ENCODE data around the gene DNPEP. TPM values are rescaled to one million over a fixed set of nuclear protein-coding genes. Genes with fewer than 3 reads are reported as not detected.

DNPEP gene
- total RNA-seq, 4 donors from 2014 or later = 35.2 to 88.1 (median 52.6) TPM

DNA sequence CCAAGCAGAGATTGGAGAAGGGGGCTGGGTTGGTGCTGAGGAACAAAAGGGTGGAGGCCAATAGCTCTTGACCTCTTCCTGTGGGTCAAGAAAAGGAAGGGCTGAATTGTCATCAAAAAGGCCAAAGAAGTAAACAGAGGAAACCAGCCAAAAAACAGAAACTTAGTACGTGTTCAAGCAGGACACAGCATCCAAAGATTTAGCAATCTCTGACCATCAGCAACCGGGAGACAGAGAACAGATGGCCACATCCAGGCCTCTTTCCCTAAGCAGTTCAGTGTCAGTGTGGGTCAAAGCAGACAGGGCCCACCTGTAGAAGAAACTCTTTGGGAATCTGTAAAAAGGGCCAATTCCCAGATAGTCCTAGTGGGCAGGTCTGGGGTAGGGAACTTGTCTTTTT, 2.9 kb downstream of the DNPEP start:
- 51 to 61% methylated on average over 2 of the region's 2 CpGs for WGBS, 2 donors
- no peak for TF ChIP-seq EP300 (IDR thresholded peaks at IDR 0.05)
- TF ChIP-seq, protein P1, sequence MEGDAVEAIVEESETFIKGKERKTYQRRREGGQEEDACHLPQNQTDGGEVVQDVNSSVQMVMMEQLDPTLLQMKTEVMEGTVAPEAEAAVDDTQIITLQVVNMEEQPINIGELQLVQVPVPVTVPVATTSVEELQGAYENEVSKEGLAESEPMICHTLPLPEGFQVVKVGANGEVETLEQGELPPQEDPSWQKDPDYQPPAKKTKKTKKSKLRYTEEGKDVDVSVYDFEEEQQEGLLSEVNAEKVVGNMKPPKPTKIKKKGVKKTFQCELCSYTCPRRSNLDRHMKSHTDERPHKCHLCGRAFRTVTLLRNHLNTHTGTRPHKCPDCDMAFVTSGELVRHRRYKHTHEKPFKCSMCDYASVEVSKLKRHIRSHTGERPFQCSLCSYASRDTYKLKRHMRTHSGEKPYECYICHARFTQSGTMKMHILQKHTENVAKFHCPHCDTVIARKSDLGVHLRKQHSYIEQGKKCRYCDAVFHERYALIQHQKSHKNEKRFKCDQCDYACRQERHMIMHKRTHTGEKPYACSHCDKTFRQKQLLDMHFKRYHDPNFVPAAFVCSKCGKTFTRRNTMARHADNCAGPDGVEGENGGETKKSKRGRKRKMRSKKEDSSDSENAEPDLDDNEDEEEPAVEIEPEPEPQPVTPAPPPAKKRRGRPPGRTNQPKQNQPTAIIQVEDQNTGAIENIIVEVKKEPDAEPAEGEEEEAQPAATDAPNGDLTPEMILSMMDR (IDR thresholded peaks at IDR 0.05) = no peak
- TF ChIP-seq POLR2A (IDR thresholded peaks at IDR 0.05) = no peak
- Histone ChIP-seq H3K27me3 (no peaks in the 10 kb centered on the region), H3K4me1 (peaks cover 0 to 24% (median 10%) of the 10 kb centered on the region in 4 donors), H3K9me3 (no peaks in the 10 kb centered on the region), H3K4me3 (no peak overlapping the region), H3K27ac (no peak overlapping the region), H3K36me3 (peaks cover 0 to 68% (median 14%) of the 10 kb centered on the region in 3 donors)
- no peak for DNase-seq (ENCODE audit: low spot score in 2 of 2)

DNA sequence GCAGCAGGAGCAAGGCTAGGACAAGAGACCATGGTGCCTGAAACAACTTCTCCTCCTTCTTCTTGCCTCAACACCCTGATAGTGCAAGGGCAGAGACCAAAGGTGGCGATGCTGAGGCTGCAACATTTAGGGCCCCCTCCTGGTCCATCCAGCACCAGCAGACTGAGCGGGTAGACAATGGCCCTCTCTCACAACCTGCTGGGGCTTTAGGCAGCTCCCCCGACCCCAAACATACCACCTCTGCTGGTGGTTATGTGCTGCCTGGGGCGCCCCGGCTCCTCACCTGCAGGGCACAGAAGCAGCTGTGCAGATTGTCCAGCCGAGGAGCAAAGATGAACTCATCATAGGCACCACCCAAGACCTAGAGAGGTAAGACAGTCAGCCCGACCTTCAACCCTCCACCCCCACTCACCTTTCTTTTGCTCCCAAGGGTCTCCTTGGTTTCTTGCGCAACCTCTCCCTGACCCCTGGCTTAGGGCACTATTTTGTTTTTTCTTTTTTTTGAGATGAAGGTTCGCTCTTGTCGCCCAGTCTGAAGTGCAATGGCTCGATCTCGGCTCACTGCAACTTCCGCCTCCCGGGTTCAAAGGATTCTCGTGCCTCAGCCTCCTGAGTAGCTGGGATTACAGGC, 3.5 kb downstream of the DNPEP start:
- Histone ChIP-seq H3K27me3 (no peaks in the 10 kb centered on the region), H3K9me3 (no peaks in the 10 kb centered on the region), H3K36me3 (peaks cover 0 to 74% (median 14%) of the 10 kb centered on the region in 3 donors), H3K4me1 (peaks cover 0 to 24% (median 10%) of the 10 kb centered on the region in 4 donors), H3K27ac (no peak overlapping the region), H3K4me3 (no peak overlapping the region)
- 81% methylated on average over 11 to 15 of the region's 15 CpGs for WGBS, 2 donors
- DNase-seq (ENCODE audit: low spot score in 2 of 2) = no peak
- TF ChIP-seq POLR2A (IDR thresholded peaks at IDR 0.05) (no peak), EP300 (IDR thresholded peaks at IDR 0.05) (no peak)
- TF ChIP-seq, protein P1 (IDR thresholded peaks at IDR 0.05) = no peak

DNA sequence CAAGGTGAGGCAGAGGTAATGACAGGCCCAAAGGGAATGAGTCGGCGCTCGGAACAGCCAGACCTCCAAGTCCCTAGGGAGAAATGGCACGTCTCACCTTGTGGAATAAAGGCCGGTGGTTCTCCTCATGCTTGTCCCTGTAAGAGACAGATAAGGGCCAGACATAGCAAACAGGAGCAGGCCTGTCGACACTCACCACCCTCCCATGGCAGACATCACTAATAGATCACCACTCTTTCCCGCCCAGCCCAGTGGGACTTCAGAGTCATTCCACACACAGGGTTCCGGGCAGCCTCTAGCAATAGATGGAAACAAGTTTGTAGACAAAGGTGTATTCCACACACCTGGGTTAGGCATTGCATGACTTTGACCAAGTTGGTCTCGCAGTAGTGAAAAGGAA, 6.3 kb downstream of the DNPEP start:
- peaks cover 0 to 13% (median 4%) of the 10 kb centered on the region in 4 donors for H3K4me1 ChIP-seq
- TF ChIP-seq, protein P1 (IDR thresholded peaks at IDR 0.05) = no peak
- no peak for TF ChIP-seq POLR2A (IDR thresholded peaks at IDR 0.05)
- no peak for TF ChIP-seq EP300 (IDR thresholded peaks at IDR 0.05)
- H3K36me3 ChIP-seq = peaks cover 0 to 99% (median 14%) of the 10 kb centered on the region in 3 donors
- 83 to 91% methylated on average over 9 of the region's 9 CpGs for WGBS, 2 donors
- no peaks in the 10 kb centered on the region for H3K9me3 ChIP-seq
- no peak overlapping the region for H3K4me3 ChIP-seq
- no peak for DNase-seq (ENCODE audit: low spot score in 2 of 2)
- no peak overlapping the region for H3K27ac ChIP-seq
- no peaks in the 10 kb centered on the region for H3K27me3 ChIP-seq

DNA sequence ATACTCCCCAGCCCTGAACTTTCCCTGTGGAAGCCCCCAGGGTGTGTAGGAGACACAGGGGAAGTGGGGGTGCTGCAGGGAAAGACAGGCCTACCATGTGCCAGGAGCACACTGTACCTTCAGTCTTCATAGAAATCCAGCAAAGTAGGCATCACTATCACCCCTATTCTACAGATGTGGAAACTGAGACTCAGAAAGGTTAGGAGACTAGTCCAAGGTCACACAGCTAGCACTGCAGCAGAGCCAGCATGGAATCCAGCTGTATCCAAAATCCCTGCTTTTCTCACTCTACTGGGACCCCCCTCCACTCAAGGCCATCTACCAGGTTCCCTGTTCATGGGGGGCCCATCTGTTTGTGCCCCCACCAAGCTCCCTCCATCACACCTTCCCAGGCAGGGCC, 6.8 kb downstream of the DNPEP start:
- no peak for DNase-seq (ENCODE audit: low spot score in 2 of 2)
- peaks cover 0 to 97% (median 10%) of the 10 kb centered on the region in 3 donors for H3K36me3 ChIP-seq

More for the DNA sequence above, 6.8 kb downstream of the DNPEP start:
- no peak for TF ChIP-seq POLR2A (IDR thresholded peaks at IDR 0.05)
- TF ChIP-seq, protein P1 (IDR thresholded peaks at IDR 0.05) = no peak
- Histone ChIP-seq H3K27ac (no peak overlapping the region), H3K4me3 (no peak overlapping the region), H3K9me3 (no peaks in the 10 kb centered on the region), H3K4me1 (peaks cover 0 to 8% (median under 1%) of the 10 kb centered on the region in 4 donors), H3K27me3 (no peaks in the 10 kb centered on the region)
